ENCODE results near the gene MAPKAPK5. TPM values are rescaled to one million over a fixed set of nuclear protein-coding genes. Genes with fewer than 3 reads are reported as not detected.
"Not testable (repeated sequence)": the region's sequence is repeated elsewhere in the genome, so short reads cannot be mapped to it uniquely, and the experiment has no call there.

Gene MAPKAPK5
- total and polyA plus RNA-seq, 2 donors (not counting 3 experiments of a cell fraction or from before 2014, with no cell fraction given) = 22.8 to 47.1 TPM

- H3K9me1 ChIP-seq (replicated peaks; ENCODE audit: control insufficient read depth, extremely low read depth, insufficient read depth, low read length); H3K4me2 ChIP-seq (ENCODE audit: insufficient read depth, low read length); dilution Hi-C loops (cut with MboI; ENCODE audit: extremely low pct_ligation_motif_present, low sequenced_read_pairs); FAIRE-seq; H3K9ac ChIP-seq (replicated peaks; ENCODE audit: extremely low read depth, insufficient read depth, low read length); H3K9me3 ChIP-seq (replicated peaks; ENCODE audit: control insufficient read depth, insufficient read depth, low read length); H3K27me3 ChIP-seq (ENCODE audit: control insufficient read depth in 2 of 2, insufficient read depth in 2 of 2, low read length in 2 of 2); POLR2A ChIA-PET; H3K27ac ChIP-seq (ENCODE audit: insufficient read depth, low read depth, low read length); H3K4me1 ChIP-seq (ENCODE audit: control insufficient read depth, extremely low read depth, insufficient read depth, low read length); H3K4me3 ChIP-seq (replicated peaks in 1 of 3; ENCODE audit: insufficient read depth in 1 of 3, low read depth in 1 of 3, low read length in 3 of 3); H2AFZ ChIP-seq (ENCODE audit: low read depth, low read length); BruUV-seq (replicated peaks); H4K20me1 ChIP-seq (replicated peaks; ENCODE audit: control insufficient read depth, extremely low read depth, insufficient read depth, low read length); H3K36me3 ChIP-seq (ENCODE audit: control insufficient read depth in 2 of 2, extremely low read depth in 1 of 2, insufficient read depth in 2 of 2, low read length in 2 of 2); DNase-seq (ENCODE audit: low read depth, low spot score); intact Hi-C loops (cut with micrococcal nuclease): not testable (repeated sequence)
- peaks cover 13% of the 10 kb centered on the region for H3K79me2 ChIP-seq (ENCODE audit: control insufficient read depth, insufficient read depth, low read length)
- CTCF ChIA-PET = interaction anchor here (0.9 kb wide), 1 partner anchor 9 kb away, joined by 3 read pairs; no protein-coding TSS in a partner anchor
Observed at GRCh38 chr12:111835531-111836181, 6.4 kb upstream of the MAPKAPK5 start.

GRCh38 chr12:111838353-111838752, 3.7 kb upstream of the MAPKAPK5 start:
- H3K4me1 ChIP-seq (ENCODE audit: control insufficient read depth, extremely low read depth, insufficient read depth, low read length) = peaks cover 12% of the 10 kb centered on the region
- dilution Hi-C loops (cut with MboI; ENCODE audit: extremely low pct_ligation_motif_present, low sequenced_read_pairs) = no loop called here
- POLR2A ChIA-PET = no interaction called here

More at GRCh38 chr12:111838353-111838752, 3.7 kb upstream of the MAPKAPK5 start:
- DNase-seq (ENCODE audit: low read depth, low spot score) (no peak), FAIRE-seq (no peak)
- TF ChIP-seq GATA2 (IDR thresholded peaks at IDR 0.05; ENCODE audit: insufficient read depth, insufficient read length, low read depth, low read length) = no peak
- TF ChIP-seq POLR2A (IDR thresholded peaks at IDR 0.05; ENCODE audit: low read depth, low read length) = no peak
- no peak for TF ChIP-seq JUN (IDR thresholded peaks at IDR 0.05; ENCODE audit: borderline replicate concordance, insufficient read depth, insufficient read length, low read depth)
- TF ChIP-seq, protein P1, sequence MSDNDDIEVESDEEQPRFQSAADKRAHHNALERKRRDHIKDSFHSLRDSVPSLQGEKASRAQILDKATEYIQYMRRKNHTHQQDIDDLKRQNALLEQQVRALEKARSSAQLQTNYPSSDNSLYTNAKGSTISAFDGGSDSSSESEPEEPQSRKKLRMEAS (IDR thresholded peaks at IDR 0.05; ENCODE audit: insufficient read depth, insufficient read length) = no peak
- TF ChIP-seq MYC (IDR thresholded peaks at IDR 0.05; ENCODE audit: low read depth, low read length) = no peak
- no peak for TF ChIP-seq FOS (IDR thresholded peaks at IDR 0.05; ENCODE audit: borderline replicate concordance, insufficient read depth, low read length)
- TF ChIP-seq POLR2AphosphoS5 (IDR thresholded peaks at IDR 0.05; ENCODE audit: insufficient read depth, low read depth, low read length) = no peak
- TF ChIP-seq EZH2 (IDR thresholded peaks at IDR 0.05; ENCODE audit: borderline replicate concordance, low read depth, low read length, severe bottlenecking) = no peak
- TF ChIP-seq CTCF (IDR thresholded peaks at IDR 0.05; ENCODE audit: extremely low read depth in 1 of 2, insufficient read depth in 1 of 2, low read depth in 1 of 2, low read length in 2 of 2) = no peak
- Histone ChIP-seq H3K9me3 (replicated peaks; ENCODE audit: control insufficient read depth, insufficient read depth, low read length) (no peaks in the 10 kb centered on the region), H3K79me2 (ENCODE audit: control insufficient read depth, insufficient read depth, low read length) (peaks cover 36% of the 10 kb centered on the region), H3K4me3 (replicated peaks in 1 of 3; ENCODE audit: insufficient read depth in 1 of 3, low read depth in 1 of 3, low read length in 3 of 3) (no peak overlapping the region), H3K27me3 (ENCODE audit: control insufficient read depth in 2 of 2, insufficient read depth in 2 of 2, low read length in 2 of 2) (no peaks in the 10 kb centered on the region), H3K9me1 (replicated peaks; ENCODE audit: control insufficient read depth, extremely low read depth, insufficient read depth, low read length) (no peaks in the 10 kb centered on the region), H3K9ac (replicated peaks; ENCODE audit: extremely low read depth, insufficient read depth, low read length) (no peak overlapping the region), H3K4me2 (ENCODE audit: insufficient read depth, low read length) (no peak overlapping the region), H3K27ac (ENCODE audit: insufficient read depth, low read depth, low read length) (no peak overlapping the region), H3K36me3 (ENCODE audit: control insufficient read depth in 2 of 2, extremely low read depth in 1 of 2, insufficient read depth in 2 of 2, low read length in 2 of 2) (peaks cover 4% of the 10 kb centered on the region in 2 experiments), H2AFZ (ENCODE audit: low read depth, low read length) (no peak overlapping the region), H4K20me1 (replicated peaks; ENCODE audit: control insufficient read depth, extremely low read depth, insufficient read depth, low read length) (no peaks in the 10 kb centered on the region)
- CTCF ChIA-PET = no interaction called here
- no TSS peak for BruUV-seq (replicated peaks)
- intact Hi-C loops (cut with micrococcal nuclease) = no loop called here

Data from endothelial cell of umbilical vein (primary cell).